Measurements from ENCODE around the gene RAPGEF1.

RAPGEF1 gene

DNA sequence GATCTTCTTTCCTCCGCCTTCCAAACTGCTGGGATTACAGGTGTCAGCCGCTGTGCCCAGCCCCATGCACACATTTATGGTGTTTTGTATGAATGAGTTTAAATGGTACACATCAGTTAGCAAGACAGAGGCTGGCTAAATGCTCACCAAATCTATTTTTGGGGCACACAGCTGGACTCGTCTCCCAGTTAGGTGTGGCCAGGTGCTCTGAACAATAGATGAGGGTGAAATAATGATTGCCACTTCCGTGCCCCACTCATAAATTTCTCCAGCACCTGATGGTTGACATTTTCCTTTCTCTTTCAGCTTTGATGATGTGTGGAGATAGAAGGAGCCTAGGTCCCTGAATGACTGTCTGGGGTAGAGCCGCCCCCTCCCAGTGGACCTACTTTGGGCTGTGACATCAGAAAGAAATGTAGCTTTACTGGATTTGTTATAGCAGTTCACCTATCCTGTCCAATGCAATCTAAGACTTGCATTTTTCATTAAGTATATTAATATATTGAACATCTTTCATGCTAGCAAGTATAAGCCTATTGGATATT lies 8.6 kb upstream of the RAPGEF1 start:
- no peak for DNase-seq

- peak in 1 of 2 experiments; percentile 15 for DNase-seq
These were observed 7.5 kb upstream of the RAPGEF1 start for GRCh38 chr9:131747352-131747751.

DNA sequence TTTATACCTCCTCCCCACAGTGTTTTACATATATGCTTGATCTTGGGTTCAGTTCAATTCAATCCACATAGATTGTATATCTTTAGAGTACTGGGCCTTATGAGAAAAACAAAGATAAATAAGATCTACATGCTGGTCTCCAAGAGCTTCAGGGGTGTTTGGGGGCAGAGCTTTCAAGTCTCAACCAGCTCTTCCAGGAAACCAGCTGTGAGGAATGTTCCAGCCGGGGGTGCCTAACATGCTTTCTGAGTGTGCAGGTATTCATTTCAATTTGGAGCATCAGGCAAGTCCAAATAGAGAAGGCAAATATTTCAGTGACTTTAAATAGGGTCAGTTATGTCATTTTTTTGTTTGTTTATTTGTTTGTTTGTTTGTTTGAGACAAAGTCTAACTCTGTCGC lies 5.7 kb upstream of the RAPGEF1 start:
- DNase-seq, result no peak

- no peak for DNase-seq
These were observed 4.9 kb upstream of the RAPGEF1 start for GRCh38 chr9:131744720-131745201.

- no peak for DNase-seq
These were observed 4.4 kb upstream of the RAPGEF1 start for GRCh38 chr9:131744171-131744719.

GRCh38 chr9:131743501-131743900 lies 3.6 kb upstream of the RAPGEF1 start:
- DNase-seq, result no peak

GRCh38 chr9:131743096-131743495 lies 3.2 kb upstream of the RAPGEF1 start:
- no peak for DNase-seq

DNA sequence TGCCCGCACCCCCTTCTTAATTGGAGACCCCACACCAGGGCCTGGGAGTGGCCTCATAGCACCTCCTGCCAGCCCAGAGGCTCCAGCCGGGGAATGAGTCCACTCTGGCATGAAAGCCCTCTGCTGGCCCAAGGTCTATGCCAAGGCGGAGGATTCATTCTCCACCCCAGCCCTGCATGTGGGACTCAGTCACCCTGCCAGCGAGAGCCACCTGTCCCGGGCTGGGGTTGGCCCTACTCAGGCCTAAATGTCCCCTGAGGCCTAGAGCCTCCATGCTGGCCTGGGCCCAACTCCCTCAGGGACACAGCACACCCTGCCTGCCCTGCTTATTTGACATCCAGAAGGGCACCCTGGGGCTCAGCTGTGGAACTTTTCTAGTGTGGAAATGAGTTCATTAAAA lies 1.0 kb upstream of the RAPGEF1 start:
- no peak for DNase-seq

GRCh38 chr9:131739133-131739958 lies 530 bp downstream of the RAPGEF1 start:
- DNase-seq, result peak in 1 of 2 experiments; percentile 29

DNA sequence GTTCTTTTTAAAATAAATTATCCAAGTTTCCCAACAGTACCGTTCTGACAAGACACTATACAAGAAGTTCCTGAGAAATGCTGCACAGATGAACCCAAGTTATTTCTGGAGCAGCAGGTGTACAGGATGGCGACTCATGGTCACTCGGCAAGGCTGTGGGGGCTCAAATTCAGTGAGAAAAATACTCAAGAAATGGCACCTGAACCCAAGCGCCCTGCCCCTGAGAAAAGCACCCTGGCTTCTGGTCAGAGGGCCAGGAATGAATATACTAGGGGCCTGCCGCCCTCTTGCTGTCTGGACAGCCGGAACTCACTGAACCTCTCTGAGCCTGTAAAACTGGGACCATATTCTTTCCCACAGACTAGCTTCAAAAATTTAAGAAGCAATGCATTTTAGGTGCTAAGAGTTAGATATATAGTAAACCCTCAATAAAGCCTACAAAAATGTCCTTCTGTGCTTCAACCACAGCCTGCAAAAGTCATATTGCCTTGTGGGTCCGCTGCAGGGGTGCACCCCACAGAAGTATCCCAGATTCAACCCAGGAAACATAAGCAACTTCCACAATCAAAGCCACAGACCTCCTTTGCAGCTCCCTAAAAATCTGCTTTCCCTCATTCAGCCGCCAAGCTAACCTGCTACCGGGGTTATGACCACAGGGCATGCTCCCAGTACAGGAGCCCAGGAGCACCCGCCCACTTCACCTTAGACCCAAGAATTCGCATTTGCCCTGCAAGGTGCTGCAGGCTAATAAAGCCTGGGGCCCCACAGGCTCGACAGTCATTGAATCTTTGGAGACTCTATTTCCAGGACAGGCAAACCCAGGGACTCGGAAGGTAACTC lies 1.4 kb downstream of the RAPGEF1 start:
- DNase-seq, result no peak

DNA sequence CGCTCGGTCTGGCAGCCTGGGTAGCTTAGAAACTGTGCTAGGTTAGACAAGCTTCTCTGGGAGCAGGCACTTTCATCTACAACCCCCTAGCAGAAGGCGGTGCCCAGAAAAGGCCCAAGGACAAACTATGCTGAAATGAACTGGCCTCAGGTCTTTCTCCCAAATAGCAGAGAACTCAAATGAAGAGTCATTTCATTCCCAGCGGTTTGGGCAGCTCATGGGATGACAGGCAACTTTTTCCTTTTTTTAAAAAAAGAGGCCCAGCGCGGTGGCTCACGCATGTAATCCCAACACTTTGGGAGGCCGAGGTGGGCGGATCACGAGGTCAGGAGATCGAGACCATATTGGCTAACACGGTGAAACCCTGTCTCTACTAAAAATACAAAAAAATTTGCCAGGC lies 2.5 kb downstream of the RAPGEF1 start:
- DNase-seq, result no peak

DNA sequence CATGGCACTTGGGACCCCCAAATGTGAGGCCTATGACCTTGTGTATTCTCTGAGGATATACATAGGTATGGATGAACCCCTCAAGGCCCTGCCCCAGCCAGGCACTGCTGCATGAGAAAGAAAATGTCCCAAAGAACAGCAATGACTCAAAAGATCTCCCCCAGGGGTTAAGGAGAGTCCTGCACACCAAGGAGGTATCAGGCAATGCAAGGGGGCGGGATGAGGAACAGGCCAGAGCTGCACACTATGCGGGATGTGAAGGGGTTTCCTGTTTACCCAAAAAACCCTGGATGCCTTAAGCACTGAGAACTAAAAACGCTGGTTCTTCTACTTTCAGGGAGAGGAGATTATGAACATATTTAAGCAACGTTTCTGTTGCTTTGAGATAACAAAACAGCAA lies 3.4 kb downstream of the RAPGEF1 start:
- DNase-seq, result no peak

GRCh38 chr9:131735238-131736128 lies 4.4 kb downstream of the RAPGEF1 start:
- DNase-seq, result no peak

DNA sequence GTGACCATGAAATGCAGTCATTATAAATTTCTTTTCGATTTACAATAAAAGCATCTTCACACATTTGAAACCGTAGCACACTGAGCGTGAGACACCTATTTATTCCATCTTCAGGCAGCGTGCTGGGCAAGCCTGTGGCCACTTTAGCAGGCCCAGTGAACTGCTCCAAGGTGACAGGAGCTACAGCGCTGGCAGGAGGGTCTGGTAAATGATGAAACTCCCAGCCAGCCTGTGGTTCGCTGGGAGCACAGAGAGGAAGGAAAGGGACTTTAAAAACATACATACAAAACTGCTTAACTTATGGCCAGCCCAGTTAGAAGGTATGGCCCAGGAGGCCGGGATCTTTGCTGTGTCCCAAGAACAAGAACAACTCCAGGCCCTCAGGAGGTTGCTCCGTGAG lies 5.1 kb downstream of the RAPGEF1 start:
- no peak for DNase-seq

DNA sequence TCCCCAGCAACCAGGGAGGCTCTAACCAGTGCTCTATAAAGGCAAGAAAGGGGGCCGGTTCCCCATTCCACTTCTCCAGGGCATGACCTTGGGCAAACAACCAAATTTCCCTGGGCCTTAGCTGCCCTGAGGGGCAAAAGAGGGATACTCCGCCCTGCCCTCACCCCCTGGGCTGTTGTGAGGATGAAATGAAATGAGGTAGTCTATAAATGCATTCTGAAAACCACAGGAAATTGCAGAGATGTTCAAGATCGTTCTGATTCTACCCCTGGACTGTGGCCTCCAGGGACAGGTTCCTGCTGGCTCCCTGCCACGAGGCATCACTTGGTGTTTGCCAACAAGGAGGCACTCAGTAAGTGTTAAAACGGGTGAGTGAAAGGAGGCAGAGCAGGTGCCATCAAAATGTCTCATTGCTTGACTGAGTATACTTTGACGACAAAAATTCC lies 5.7 kb downstream of the RAPGEF1 start:
- DNase-seq, result no peak

- DNase-seq, result peak in 1 of 2 experiments; percentile 28
These were observed 6.3 kb downstream of the RAPGEF1 start for GRCh38 chr9:131733541-131734061.

DNA sequence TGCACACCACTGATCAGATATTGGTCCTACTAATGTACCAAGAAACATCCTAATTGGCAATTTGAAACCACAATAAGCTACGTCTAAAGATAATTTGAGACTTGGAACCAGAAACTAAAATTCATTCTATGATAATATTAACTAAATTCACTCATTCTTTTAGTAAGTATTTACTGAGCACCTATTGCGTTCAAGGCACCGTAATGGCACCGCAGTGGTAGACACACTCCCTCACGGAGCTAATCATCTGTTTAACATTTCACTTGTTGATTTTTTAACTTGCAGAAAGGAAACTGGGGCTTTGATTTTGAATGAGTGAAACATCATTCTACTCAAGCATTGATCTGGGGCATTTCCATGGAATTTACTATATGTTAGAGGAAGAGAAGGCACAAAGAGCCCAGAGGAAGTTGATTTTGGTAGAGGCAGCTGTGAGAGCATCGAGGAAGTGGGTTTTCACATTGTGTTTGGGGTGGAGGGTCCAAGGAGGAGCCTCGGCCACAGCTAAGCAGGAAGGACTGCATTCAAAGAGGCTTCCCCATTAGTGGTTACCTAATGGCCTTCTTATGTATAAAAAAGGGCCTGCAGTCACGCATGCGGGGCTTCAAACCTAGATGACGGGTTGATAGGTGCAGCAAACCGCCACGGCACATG lies 7.1 kb downstream of the RAPGEF1 start:
- peak in 1 of 2 experiments; percentile 28 for DNase-seq

- no peak for DNase-seq
These were observed 7.8 kb downstream of the RAPGEF1 start for GRCh38 chr9:131732061-131732526.

DNA sequence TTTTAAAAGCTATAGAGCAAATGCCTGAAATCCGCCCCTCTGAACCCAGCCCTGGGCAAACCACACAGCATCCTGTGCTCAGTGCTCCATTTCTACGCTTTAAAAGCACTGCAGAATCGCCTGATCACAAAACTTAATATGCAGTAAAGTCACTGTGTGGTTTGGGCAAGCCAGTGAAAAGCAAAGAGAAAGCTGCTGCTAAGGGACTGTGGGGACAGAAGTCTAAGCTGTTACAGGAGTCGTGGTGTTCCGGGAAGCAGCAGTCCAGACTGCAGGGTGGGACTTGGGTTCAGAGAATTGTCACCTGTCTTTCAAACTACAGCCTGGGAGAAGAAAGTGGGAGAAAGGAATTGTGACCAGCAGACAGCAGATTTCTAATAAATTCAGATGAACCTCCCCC lies 8.2 kb downstream of the RAPGEF1 start:
- DNase-seq, result no peak

DNA sequence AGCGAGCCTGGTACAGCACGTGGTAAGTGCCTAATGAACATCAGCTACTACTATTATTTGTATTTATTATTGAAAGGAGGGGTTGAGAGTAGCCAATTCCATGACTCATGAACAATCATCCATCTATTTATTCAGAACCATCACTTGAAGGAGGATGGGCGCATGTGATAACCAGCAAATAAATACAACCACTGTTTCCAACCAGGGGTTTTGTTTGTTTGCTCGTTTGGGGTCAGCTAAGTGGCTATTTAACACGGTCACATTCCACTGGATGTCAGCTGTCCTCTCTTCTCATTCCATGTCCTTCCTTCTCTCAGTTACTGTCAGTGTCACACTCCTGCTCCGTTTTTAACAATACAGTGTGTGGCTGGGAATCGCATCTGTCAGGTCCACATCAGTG lies 8.6 kb downstream of the RAPGEF1 start:
- DNase-seq, result no peak

DNA sequence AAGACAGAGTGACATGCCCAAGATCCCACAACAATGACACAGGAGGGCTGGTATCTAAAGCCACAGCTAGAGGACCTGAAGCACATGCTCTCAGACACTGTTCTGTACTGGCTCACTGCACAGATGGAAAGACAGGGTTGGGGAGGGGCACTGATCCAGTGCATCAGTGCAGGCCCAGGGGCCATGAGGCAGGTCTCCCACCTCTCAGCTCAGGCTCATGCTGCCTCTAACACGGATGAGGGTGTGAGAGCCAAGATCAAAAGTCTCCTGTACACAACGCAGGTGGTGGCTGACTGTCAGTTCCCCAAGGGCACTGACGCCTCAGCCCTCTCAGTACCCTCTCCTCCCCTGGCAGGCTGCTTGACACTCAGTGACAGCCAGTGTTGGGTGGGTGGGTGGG lies 10.9 kb downstream of the RAPGEF1 start:
- peak; percentile 60 to 71 for DNase-seq
